Nucleus accumbens (tissue), 56 donors: ENCODE results near the gene ZNF536.
"Not testable (repeated sequence)": the region's sequence is repeated elsewhere in the genome, so short reads cannot be mapped to it uniquely, and the experiment has no call there.

Experiments
- DNase-seq, 56 donors: peaks; one replicate each; lab custom pipeline; 2025; lab: John Stamatoyannopoulos, UW

The ZNF536 gene

GRCh38 chr19:30406220-30407067, 34.3 kb downstream of the ZNF536 start:
- DNase-seq: peak in 44 of 56 donors; percentile 5 to 74 (median 48)

- no peak for DNase-seq
Observed at GRCh38 chr19:30407068-30407709, 35.0 kb downstream of the ZNF536 start.

- no peak for DNase-seq
Observed at GRCh38 chr19:30408734-30409301, 36.6 kb downstream of the ZNF536 start.

GRCh38 chr19:30411714-30412113, 39.5 kb downstream of the ZNF536 start:
- no peak for DNase-seq

GRCh38 chr19:30416375-30416774, 44.2 kb downstream of the ZNF536 start:
- DNase-seq: no peak

- not testable (repeated sequence) for DNase-seq
Observed at GRCh38 chr19:30417166-30417565, 45.0 kb downstream of the ZNF536 start.

GRCh38 chr19:30419568-30420180, 47.5 kb downstream of the ZNF536 start:
- DNase-seq: peak in 33 of 56 donors; percentile 11 to 86 (median 34)

- no peak for DNase-seq
Observed at GRCh38 chr19:30420316-30420715, 48.1 kb downstream of the ZNF536 start.

GRCh38 chr19:30420881-30421280, 48.7 kb downstream of the ZNF536 start:
- no peak for DNase-seq

GRCh38 chr19:30421571-30421970, 49.4 kb downstream of the ZNF536 start:
- DNase-seq: no peak

- peak in 6 of 56 donors; percentile 7 to 24 (median 15) for DNase-seq
Observed at GRCh38 chr19:30423481-30423880, 51.3 kb downstream of the ZNF536 start.

GRCh38 chr19:30425885-30426838, 54.0 kb downstream of the ZNF536 start:
- no peak for DNase-seq

- no peak for DNase-seq
Observed at GRCh38 chr19:30426864-30427263, 54.7 kb downstream of the ZNF536 start.

- DNase-seq: no peak
Observed at GRCh38 chr19:30428092-30428680, 56.0 kb downstream of the ZNF536 start.

GRCh38 chr19:30428844-30429243, 56.7 kb downstream of the ZNF536 start:
- no peak for DNase-seq

GRCh38 chr19:30430206-30430734, 58.1 kb downstream of the ZNF536 start:
- DNase-seq: no peak

GRCh38 chr19:30431591-30431990, 59.4 kb downstream of the ZNF536 start:
- no peak for DNase-seq

GRCh38 chr19:30434797-30435594, 62.8 kb downstream of the ZNF536 start:
- DNase-seq: no peak
